HepG2 (cell line): Measurements from ENCODE around the gene TCP11L1. TPM values are rescaled to one million over a fixed set of nuclear protein-coding genes. Genes with fewer than 3 reads are reported as not detected.

ENCODE experiments used
- ARNT ChIP-seq: fragments of 450-650 bp; IDR thresholded peaks from 2 replicates; pipeline ENCODE4 v1.6.1; 2017
- CBX1 ChIP-seq: IDR thresholded peaks from one replicate; pipeline ENCODE4 v1.6.1; 2016; ENCODE audit warnings: antibody characterized with exemption, low read depth
- EHMT2 ChIP-seq: fragments of 200-600 bp; sonication (generic); IDR thresholded peaks from 2 replicates; pipeline ENCODE4 v1.7.0; 2017; ENCODE audit warnings: antibody characterized with exemption, low read depth, low read length, borderline replicate concordance
- HMGXB4 ChIP-seq, 2 experiments: sonication (generic) in 1 of 2; formaldehyde crosslinking in 1 of 2; IDR thresholded peaks; 2 replicates each; pipeline versions ENCODE4 v1.4.0 to v1.6.1; 2018 to 2020; ENCODE audit warnings: missing genetic modification reagents in 2 of 2, borderline replicate concordance in 1 of 2, low read depth in 1 of 2, mild to moderate bottlenecking in 1 of 2, missing biosample characterization in 1 of 2
- MAFF ChIP-seq: IDR thresholded peaks from 2 replicates; pipeline ENCODE4 v1.6.1; 2011; ENCODE audit warnings: low read depth, low read length, improper control_type of control experiment
- MAFK ChIP-seq, 2 experiments: IDR thresholded peaks in 1 of 2; conservative IDR thresholded peaks in 1 of 2; 2 replicates each; pipeline ENCODE4 v1.6.1; 2011; ENCODE audit warnings: improper control_type of control experiment in 2 of 2, low read length in 2 of 2
- NFRKB ChIP-seq: fragments of 450-650 bp; IDR thresholded peaks from 2 replicates; pipeline ENCODE4 v1.6.1; 2017
- PHF20 ChIP-seq: sonication (generic); formaldehyde crosslinking; IDR thresholded peaks from 2 replicates; pipeline ENCODE4 v1.5.0; 2020; ENCODE audit warnings: mild to moderate bottlenecking, missing genetic modification reagents
- POGZ ChIP-seq: sonication (generic); formaldehyde crosslinking; IDR thresholded peaks from 2 replicates; pipeline ENCODE4 v1.4.0; 2020; ENCODE audit warnings: mild to moderate bottlenecking, missing genetic modification reagents
- PRDM15 ChIP-seq: sonication (generic); formaldehyde crosslinking; IDR thresholded peaks from 2 replicates; pipeline ENCODE4 v1.4.0; 2020; ENCODE audit warnings: missing genetic modification reagents
- TGIF2 ChIP-seq: IDR thresholded peaks from 2 replicates; pipeline ENCODE4 v1.6.1; 2016; ENCODE audit warnings: control low read depth, missing compliant biosample characterization
- ZBTB49 ChIP-seq: sonication (generic); formaldehyde crosslinking; IDR thresholded peaks from 2 replicates; pipeline ENCODE4 v1.4.0; 2020; ENCODE audit warnings: missing genetic modification reagents, borderline replicate concordance
- ZFAT ChIP-seq: sonication (generic); formaldehyde crosslinking; conservative IDR thresholded peaks from 2 replicates; pipeline ENCODE4 v1.8.1; 2023; ENCODE audit warnings: missing genetic modification reagents, inconsistent platforms
- ZNF124 ChIP-seq: sonication (generic); formaldehyde crosslinking; IDR thresholded peaks from 2 replicates; pipeline ENCODE4 v1.4.0; 2020; ENCODE audit warnings: missing genetic modification reagents
- ZNF180 ChIP-seq: sonication (generic); formaldehyde crosslinking; IDR thresholded peaks from 2 replicates; pipeline ENCODE4 v1.4.0; 2020; ENCODE audit warnings: low read depth, missing genetic modification reagents, borderline replicate concordance
- ZNF253 ChIP-seq: sonication (generic); formaldehyde crosslinking; IDR thresholded peaks from 2 replicates; pipeline ENCODE4 v1.8.0; 2022; ENCODE audit warnings: mild to moderate bottlenecking, missing genetic modification reagents, borderline replicate concordance
- ZNF343 ChIP-seq: sonication (generic); formaldehyde crosslinking; IDR thresholded peaks from 2 replicates; pipeline ENCODE4 v1.4.0; 2020; ENCODE audit warnings: mild to moderate bottlenecking, missing genetic modification reagents
- ZNF383 ChIP-seq: sonication (generic); formaldehyde crosslinking; IDR thresholded peaks from 2 replicates; pipeline ENCODE4 v1.4.0; 2020; ENCODE audit warnings: missing genetic modification reagents, mild to moderate bottlenecking, borderline replicate concordance
- ZNF547 ChIP-seq: sonication (generic); formaldehyde crosslinking; IDR thresholded peaks from 2 replicates; pipeline ENCODE4 v1.5.1; 2020; ENCODE audit warnings: mild to moderate bottlenecking, missing genetic modification reagents
- ZNF619 ChIP-seq: sonication (generic); formaldehyde crosslinking; IDR thresholded peaks from 2 replicates; pipeline ENCODE4 v1.4.0; 2020; ENCODE audit warnings: mild to moderate bottlenecking, missing genetic modification reagents
- ZNF639 ChIP-seq: conservative IDR thresholded peaks from 2 replicates; pipeline ENCODE4 v1.6.1; 2018; ENCODE audit warnings: missing genetic modification reagents
- ZNF768 ChIP-seq: sonication (generic); formaldehyde crosslinking; IDR thresholded peaks from 2 replicates; pipeline ENCODE4 v1.4.0; 2020; ENCODE audit warnings: missing genetic modification reagents
- polyA plus RNA-seq, 8 experiments: library from polyadenylated mRNA; depleted of rRNA in 3 of 8; stranded (reverse) in 7 of 8; unstranded in 1 of 8; fragments of >200 nt; fragmentation: Illumina TruSeq in 4 of 8; extraction: Trizol in 4 of 8; gene quantifications; 2 replicates each; pipeline versions ENCODE4 v1.2.1 to v1.2.3, GENCODE V29; 2011 to 2016; ENCODE audit warnings: low read depth in 4 of 8, missing spikeins in 1 of 8, mixed read lengths in 1 of 8; ENCODE audit not compliant: insufficient read depth in 1 of 8
- total RNA-seq, 5 experiments: library from RNA; depleted of rRNA; stranded (reverse); fragments of >200 nt; fragmentation: Illumina TruSeq; extraction: Trizol; gene quantifications; 2 replicates each; pipeline ENCODE4 v1.2.3, GENCODE V29; 2016; ENCODE audit warnings: low read depth in 1 of 5

The TCP11L1 gene
- total and polyA plus RNA-seq, 2 of the 13 experiments (the other 11 are each of a cell fraction or from before 2014, with no cell fraction given) = 7.9 to 10.1 TPM

GRCh38 chr11:33040033-33040861, 875 bp downstream of the TCP11L1 start (continued):
- TF ChIP-seq ZNF619 (CRISPR knock-in tag) = no peak
- TF ChIP-seq ZNF639 (CRISPR knock-in tag) = no peak
- TF ChIP-seq POGZ (CRISPR knock-in tag) = 0 out of 2 replicates have a peak, but pooled peaks have one; percentile 1
- TF ChIP-seq PRDM15 (CRISPR knock-in tag) = no peak
- no peak for TF ChIP-seq MAFK (conservative IDR thresholded peaks at IDR 0.05 in 1 of 2, IDR thresholded peaks at IDR 0.05 in 1 of 2; ENCODE audit: low read length in 2 of 2)
- no peak for TF ChIP-seq ZNF768 (CRISPR knock-in tag)
- TF ChIP-seq ARNT = no peak
- no peak for TF ChIP-seq ZNF253 (CRISPR knock-in tag)
- no peak for TF ChIP-seq EHMT2
- TF ChIP-seq ZNF180 (CRISPR knock-in tag) = no peak
- TF ChIP-seq CBX1 = no peak
- no peak for TF ChIP-seq HMGXB4 (CRISPR knock-in tag; IDR thresholded peaks at IDR 0.05; ENCODE audit: borderline replicate concordance in 1 of 2, low read depth in 1 of 2)
- no peak for TF ChIP-seq TGIF2 (CRISPR knock-in tag)
- TF ChIP-seq PHF20 (CRISPR knock-in tag) = no peak
- TF ChIP-seq ZNF383 (CRISPR knock-in tag) = no peak
- no peak for TF ChIP-seq ZFAT
- no peak for TF ChIP-seq ZNF547 (CRISPR knock-in tag)
- no peak for TF ChIP-seq ZNF124 (CRISPR knock-in tag)
- TF ChIP-seq ZNF343 = no peak
- no peak for TF ChIP-seq ZBTB49 (CRISPR knock-in tag)
- TF ChIP-seq NFRKB = no peak
- TF ChIP-seq MAFF = no peak
